Measurements from ENCODE around the gene TET2. TPM values are rescaled to one million over a fixed set of nuclear protein-coding genes. Genes with fewer than 3 reads are reported as not detected.
"Not testable (repeated sequence)": the region's sequence is repeated elsewhere in the genome, so short reads cannot be mapped to it uniquely, and the experiment has no call there.

TET2 gene
- polyA plus RNA-seq, 6 donors from 2014 or later = 8.2 to 34.5 (median 27.7) TPM

DNA sequence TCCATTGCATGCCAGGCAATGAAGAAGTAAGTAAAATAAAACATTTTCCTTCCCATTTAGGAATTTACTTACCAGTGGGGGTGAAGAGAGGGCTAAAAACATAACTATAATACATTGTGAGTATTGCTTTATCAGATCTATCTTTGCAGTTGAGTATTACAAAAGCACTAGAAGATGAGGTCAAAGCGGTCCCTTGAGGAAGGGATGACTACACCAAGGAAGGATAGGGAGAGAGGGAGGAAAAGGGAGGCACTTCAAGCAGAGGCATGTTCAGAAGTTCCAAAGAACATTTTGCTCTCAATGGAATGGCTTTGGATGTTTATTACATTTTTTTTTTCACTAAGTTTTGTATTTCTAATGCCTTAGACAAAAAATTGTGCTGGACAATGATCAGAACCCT, 127.8 kb downstream of the TET2 start:
- no peak overlapping the region for H3K4me3 Mint-ChIP-seq
- no peak for DNase-seq
- H3K36me3 Mint-ChIP-seq = peaks cover 56 to 64% of the 10 kb centered on the region in 2 donors
- no peaks in the 10 kb centered on the region for H3K9me3 Mint-ChIP-seq
- no peaks in the 10 kb centered on the region for H3K4me1 Mint-ChIP-seq
- H3K27me3 Mint-ChIP-seq = no peaks in the 10 kb centered on the region
- peak overlapping the region in 1 of 6 donors; percentile 3 for H3K27ac Mint-ChIP-seq
- no peak for ATAC-seq (ENCODE audit: low read depth in 2 of 2)

DNA sequence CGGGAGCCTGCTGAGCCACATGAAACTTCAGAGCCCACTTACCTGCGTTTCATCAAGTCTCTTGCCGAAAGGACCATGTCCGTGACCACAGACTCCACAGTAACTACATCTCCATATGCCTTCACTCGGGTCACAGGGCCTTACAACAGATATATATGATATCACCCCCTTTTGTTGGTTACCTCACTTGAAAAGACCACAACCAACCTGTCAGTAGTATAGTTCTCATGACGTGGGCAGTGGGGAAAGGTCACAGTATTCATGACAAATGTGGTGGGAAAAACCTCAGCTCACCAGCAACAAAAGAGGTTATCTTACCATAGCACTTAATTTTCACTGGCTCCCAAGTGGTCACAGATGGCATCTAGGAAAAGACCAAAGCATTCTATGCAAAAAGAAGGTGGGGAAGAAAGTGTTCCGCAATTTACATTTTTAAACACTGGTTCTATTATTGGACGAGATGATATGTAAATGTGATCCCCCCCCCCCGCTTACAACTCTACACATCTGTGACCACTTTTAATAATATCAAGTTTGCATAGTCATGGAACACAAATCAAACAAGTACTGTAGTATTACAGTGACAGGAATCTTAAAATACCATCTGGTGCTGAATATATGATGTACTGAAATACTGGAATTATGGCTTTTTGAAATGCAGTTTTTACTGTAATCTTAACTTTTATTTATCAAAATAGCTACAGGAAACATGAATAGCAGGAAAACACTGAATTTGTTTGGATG, 129.9 kb downstream of the TET2 start:
- Mint-ChIP-seq H3K36me3 (peaks cover 41 to 43% of the 10 kb centered on the region in 2 donors), H3K27ac (no peak overlapping the region), H3K9me3 (no peaks in the 10 kb centered on the region), H3K27me3 (no peaks in the 10 kb centered on the region), H3K4me3 (no peak overlapping the region), H3K4me1 (no peaks in the 10 kb centered on the region)
- ATAC-seq (ENCODE audit: low read depth in 2 of 2) = no peak
- no peak for DNase-seq

DNA sequence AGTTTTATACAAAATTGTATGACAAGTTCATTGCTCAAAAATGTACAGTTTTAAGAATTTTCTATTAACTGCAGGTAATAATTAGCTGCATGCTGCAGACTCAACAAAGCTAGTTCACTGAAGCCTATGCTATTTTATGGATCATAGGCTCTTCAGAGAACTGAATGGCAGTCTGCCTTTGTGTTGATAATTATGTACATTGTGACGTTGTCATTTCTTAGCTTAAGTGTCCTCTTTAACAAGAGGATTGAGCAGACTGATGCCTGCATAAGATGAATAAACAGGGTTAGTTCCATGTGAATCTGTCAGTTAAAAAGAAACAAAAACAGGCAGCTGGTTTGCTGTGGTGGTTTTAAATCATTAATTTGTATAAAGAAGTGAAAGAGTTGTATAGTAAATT, 131.0 kb downstream of the TET2 start:
- Mint-ChIP-seq H3K36me3 (peaks cover 32% of the 10 kb centered on the region in 2 donors), H3K27ac (no peak overlapping the region), H3K9me3 (peaks cover 0 to 5% (median 0%) of the 10 kb centered on the region in 7 donors), H3K27me3 (no peaks in the 10 kb centered on the region), H3K4me1 (no peaks in the 10 kb centered on the region), H3K4me3 (no peak overlapping the region)
- DNase-seq (no peak), ATAC-seq (ENCODE audit: low read depth in 2 of 2) (no peak)

DNA sequence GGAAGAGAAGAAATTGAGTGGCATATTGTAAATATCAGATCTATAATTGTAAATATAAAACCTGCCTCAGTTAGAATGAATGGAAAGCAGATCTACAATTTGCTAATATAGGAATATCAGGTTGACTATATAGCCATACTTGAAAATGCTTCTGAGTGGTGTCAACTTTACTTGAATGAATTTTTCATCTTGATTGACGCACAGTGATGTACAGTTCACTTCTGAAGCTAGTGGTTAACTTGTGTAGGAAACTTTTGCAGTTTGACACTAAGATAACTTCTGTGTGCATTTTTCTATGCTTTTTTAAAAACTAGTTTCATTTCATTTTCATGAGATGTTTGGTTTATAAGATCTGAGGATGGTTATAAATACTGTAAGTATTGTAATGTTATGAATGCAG, 132.6 kb downstream of the TET2 start:
- Mint-ChIP-seq H3K27ac (peak overlapping the region in 1 of 6 donors; percentile 69), H3K27me3 (no peaks in the 10 kb centered on the region), H3K36me3 (peaks cover 22 to 23% of the 10 kb centered on the region in 2 donors), H3K9me3 (peaks cover 0 to 5% (median 0%) of the 10 kb centered on the region in 7 donors), H3K4me3 (no peak overlapping the region), H3K4me1 (no peaks in the 10 kb centered on the region)
- ATAC-seq (ENCODE audit: low read depth in 2 of 2) = no peak
- DNase-seq = no peak

DNA sequence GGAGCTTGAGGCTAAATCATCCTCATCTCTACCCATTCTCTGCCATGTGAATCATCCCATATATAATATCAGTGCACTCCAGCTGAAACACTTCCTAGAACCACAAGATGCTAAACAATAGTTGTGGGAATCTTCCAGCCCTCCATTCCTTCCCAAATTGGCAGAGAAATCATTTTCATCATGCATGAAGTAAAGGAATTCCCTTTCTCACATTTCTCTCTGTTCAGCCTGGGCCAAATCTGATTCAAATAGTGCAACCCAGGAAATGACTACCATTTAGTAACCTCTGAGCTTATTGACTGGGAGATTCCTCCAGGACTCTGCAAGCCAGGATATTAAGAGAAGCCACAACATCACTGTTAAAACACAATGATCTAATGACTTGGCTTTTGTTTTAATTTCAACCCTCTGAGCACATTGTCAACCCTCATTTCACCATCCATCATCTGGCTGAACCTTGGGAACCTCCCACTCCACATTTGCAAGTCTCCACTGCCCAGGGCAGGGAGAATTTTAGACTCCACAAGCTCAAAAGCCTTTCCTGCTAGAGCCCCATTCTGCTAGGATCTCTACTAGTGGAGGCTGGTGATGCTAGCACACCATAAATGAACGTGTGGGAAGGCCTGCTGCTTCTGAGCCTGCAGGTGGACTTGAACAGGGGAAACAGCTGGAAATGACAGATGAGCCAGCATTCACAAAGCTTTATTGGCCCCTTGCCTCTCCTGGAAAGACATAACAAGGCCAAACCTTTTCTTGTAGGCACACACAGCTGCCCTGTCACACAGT, 133.9 kb downstream of the TET2 start:
- Mint-ChIP-seq H3K36me3 (peaks cover 10 to 12% of the 10 kb centered on the region in 2 donors), H3K27ac (peak overlapping the region in 2 of 6 donors; percentile 3 to 56), H3K9me3 (peaks cover 0 to 5% (median 0%) of the 10 kb centered on the region in 7 donors), H3K27me3 (no peaks in the 10 kb centered on the region), H3K4me1 (no peaks in the 10 kb centered on the region), H3K4me3 (peak overlapping the region in 1 of 8 donors; percentile 57)
- ATAC-seq (ENCODE audit: low read depth in 2 of 2) (no peak), DNase-seq (no peak)

DNA sequence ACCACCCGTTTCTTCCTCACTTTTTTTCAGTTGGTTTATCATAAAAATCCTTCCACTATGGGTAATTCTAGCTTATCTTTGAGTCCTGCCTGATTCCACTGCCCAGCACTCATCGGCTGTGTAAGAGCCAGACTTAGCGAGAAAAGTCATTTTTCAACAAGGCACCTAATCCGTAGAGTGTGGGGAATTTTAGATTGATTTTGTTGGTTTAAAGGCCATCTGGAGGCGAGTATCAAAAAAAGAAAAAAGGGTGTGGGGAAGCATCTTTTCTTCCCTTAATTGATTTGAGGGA, 134.4 kb downstream of the TET2 start:
- no peak for ATAC-seq (ENCODE audit: low read depth in 2 of 2)
- DNase-seq = no peak
- H3K4me1 Mint-ChIP-seq = no peaks in the 10 kb centered on the region
- H3K36me3 Mint-ChIP-seq = peaks cover 5 to 6% of the 10 kb centered on the region in 2 donors
- H3K27ac Mint-ChIP-seq = peak overlapping the region in 1 of 6 donors; percentile 66
- peaks cover 0 to 5% (median 0%) of the 10 kb centered on the region in 7 donors for H3K9me3 Mint-ChIP-seq
- no peak overlapping the region for H3K4me3 Mint-ChIP-seq
- H3K27me3 Mint-ChIP-seq = no peaks in the 10 kb centered on the region

DNA sequence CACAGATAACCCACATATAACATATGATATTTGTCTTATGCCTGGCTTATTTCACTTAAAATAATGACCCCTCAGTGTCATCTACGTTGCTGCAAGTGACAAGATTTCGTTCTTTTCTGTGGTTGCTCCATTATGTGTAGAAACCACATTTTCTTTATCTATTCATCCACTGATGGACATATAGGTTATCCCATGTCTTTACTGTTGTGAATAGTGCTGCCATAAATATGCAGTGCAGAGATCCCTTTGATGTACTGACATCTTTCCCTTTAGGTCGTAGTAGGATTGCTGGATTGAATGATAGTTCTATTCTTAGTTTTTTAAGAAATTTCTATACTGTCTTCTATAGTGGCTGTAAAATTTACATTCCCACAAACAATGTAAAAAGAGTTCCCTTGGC, 135.8 kb downstream of the TET2 start:
- DNase-seq = no peak
- ATAC-seq (ENCODE audit: low read depth in 2 of 2) = no peak
- Mint-ChIP-seq H3K27me3 (no peaks in the 10 kb centered on the region), H3K36me3 (peaks cover 0 to 5% of the 10 kb centered on the region in 2 donors), H3K4me3 (no peak overlapping the region), H3K4me1 (no peaks in the 10 kb centered on the region), H3K9me3 (peaks cover 5 to 10% (median 8%) of the 10 kb centered on the region in 7 donors), H3K27ac (no peak overlapping the region)

DNA sequence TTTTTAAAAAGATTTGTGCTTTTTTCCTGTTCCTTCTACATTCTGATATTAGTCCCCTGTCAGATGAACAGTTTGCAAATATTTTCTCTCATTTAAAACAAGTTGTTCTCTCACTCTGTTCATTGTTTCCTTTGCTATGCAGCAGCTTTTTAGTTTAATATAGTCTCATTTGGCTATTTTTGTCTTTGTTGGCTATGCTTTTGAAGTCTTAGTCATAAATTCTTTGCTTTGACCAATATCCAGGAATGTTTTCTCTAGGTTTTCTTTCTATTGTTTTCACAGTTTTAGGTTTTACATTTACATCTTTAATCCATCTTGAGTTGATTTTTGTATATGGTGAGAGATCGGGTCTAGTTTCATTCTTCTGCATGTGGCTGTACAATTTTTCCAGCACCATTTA, 136.8 kb downstream of the TET2 start:
- no peak overlapping the region for H3K4me3 Mint-ChIP-seq
- no peak overlapping the region for H3K27ac Mint-ChIP-seq
- no peak for DNase-seq
- peaks cover 0 to 12% of the 10 kb centered on the region in 2 donors for H3K36me3 Mint-ChIP-seq
- no peaks in the 10 kb centered on the region for H3K4me1 Mint-ChIP-seq
- no peak for ATAC-seq (ENCODE audit: low read depth in 2 of 2)
- no peaks in the 10 kb centered on the region for H3K27me3 Mint-ChIP-seq
- H3K9me3 Mint-ChIP-seq = peaks cover 7 to 20% (median 14%) of the 10 kb centered on the region in 7 donors

DNA sequence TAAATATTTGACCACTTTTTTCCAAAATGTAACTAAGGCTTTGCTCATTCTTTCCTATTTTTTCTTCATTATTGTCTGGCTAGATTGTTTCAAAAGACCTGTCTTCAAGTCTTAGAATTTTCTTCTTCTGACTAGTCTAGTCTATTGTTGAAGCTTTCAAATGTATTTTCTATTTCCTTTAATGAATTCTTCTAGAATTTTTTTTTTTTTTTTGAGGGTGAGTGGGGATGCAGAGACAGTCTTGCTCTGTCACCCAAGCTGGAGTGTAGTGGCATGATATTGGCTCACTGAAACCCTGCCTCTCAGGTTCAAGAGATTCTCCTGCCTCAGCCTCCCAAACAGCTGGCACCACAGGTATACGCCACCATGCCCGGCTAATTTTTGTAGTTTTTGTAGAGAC, 141.4 kb downstream of the TET2 start:
- ATAC-seq (ENCODE audit: low read depth in 2 of 2) (no peak), DNase-seq (no peak)
- Mint-ChIP-seq H3K36me3 (peaks cover 4 to 17% of the 10 kb centered on the region in 2 donors), H3K27me3 (no peaks in the 10 kb centered on the region), H3K4me1 (no peaks in the 10 kb centered on the region), H3K27ac (no peak overlapping the region), H3K4me3 (no peak overlapping the region), H3K9me3 (peaks cover 7 to 29% (median 18%) of the 10 kb centered on the region in 7 donors)

DNA sequence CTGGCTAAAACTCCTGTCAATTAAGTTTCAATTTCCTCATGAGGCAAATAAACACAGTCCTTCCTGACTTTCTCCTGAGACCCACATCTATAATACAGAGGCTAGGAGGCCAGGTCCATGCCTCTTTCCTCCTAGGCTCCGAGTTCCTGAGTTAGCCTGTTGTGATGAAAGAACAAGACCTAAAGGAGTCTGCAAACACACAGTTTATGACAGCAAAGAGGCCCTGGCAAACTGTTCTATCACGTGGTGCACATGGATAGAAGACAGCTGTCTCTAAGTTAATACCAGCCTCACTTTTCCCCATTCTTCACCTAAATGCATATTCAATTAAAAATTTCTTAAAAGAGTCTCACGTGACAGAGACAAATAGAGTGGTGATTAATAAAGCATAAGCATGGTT, 145.2 kb downstream of the TET2 start:
- H3K4me1 Mint-ChIP-seq = no peaks in the 10 kb centered on the region
- no peak overlapping the region for H3K4me3 Mint-ChIP-seq
- ATAC-seq (ENCODE audit: low read depth in 2 of 2) (no peak), DNase-seq (no peak)
- H3K36me3 Mint-ChIP-seq = peaks cover 4 to 17% of the 10 kb centered on the region in 2 donors
- H3K27ac Mint-ChIP-seq = no peak overlapping the region
- H3K9me3 Mint-ChIP-seq = peaks cover 5 to 28% (median 17%) of the 10 kb centered on the region in 7 donors
- H3K27me3 Mint-ChIP-seq = no peaks in the 10 kb centered on the region

DNA sequence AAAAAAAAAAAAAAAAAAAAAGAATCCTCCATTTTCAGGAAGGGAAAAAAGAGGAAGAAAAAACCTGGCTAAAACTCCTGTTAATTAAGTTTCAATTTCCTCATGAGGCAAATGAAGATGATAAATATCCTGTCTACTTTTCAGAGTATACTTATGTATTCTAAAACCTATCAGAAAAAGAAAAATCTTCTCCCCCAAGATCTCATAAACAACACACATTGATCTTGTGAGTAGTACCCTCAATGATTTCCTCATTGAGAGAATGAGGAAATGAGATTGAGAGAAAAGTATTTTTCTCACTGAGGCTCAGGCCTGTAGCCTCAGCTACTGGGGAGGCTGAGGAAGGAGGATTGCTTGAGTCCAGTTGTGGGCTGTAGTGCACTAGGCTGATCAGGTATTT, 146.7 kb downstream of the TET2 start:
- ATAC-seq (ENCODE audit: low read depth in 2 of 2) = no peak
- H3K9me3 Mint-ChIP-seq = peaks cover 3 to 17% (median 11%) of the 10 kb centered on the region in 7 donors
- H3K4me3 Mint-ChIP-seq = no peak overlapping the region
- peaks cover 4 to 14% of the 10 kb centered on the region in 2 donors for H3K36me3 Mint-ChIP-seq
- no peak for DNase-seq
- peaks cover 0 to 2% (median 0%) of the 10 kb centered on the region in 3 donors for H3K27me3 Mint-ChIP-seq
- H3K27ac Mint-ChIP-seq = no peak overlapping the region
- H3K4me1 Mint-ChIP-seq = no peaks in the 10 kb centered on the region

DNA sequence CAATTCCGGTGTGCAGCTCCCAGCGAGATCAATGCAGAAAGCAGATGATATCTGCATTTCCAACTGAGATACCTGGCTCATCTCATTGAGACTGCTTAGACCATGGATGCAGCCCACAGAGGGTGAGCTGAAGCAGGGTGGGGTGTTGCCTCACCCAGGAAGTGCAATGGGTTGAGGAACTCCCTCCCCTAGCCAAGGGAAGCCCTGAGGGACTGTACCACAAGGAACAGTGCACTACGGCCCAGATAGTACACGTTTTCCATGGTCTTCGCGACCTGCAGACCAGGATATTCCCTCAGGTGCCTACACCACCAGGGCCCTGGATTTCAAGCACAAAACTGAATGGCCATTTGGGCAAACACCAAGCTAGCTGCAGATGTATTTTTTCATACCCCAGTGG, 150.0 kb downstream of the TET2 start:
- H3K9me3 Mint-ChIP-seq = peaks cover 16 to 34% (median 25%) of the 10 kb centered on the region in 7 donors
- H3K27me3 Mint-ChIP-seq = peaks cover 0 to 6% (median 0%) of the 10 kb centered on the region in 3 donors

DNA sequence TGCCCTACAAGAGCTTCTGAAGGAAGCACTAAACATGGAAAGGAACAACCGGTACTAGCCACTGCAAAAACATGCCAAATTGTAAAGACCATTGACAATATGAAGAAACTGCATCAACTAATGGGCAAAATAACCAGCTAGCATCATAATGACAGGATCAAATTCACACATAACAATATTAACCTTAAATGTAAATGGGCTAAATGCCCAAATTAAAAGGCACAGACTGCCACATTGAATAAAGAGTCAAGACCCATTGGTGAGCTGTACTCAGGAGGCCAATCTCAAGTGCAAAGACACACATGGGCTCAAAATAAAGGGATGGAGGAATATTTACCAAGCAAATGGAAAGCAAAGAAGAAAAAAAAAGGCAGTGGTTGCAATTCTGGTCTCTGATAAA, 152.4 kb downstream of the TET2 start:
- not testable (repeated sequence) for H3K27me3 Mint-ChIP-seq
- H3K9me3 Mint-ChIP-seq = peaks cover 19 to 52% (median 38%) of the 10 kb centered on the region in 7 donors
- H3K36me3 Mint-ChIP-seq = peaks cover 12 to 33% of the 10 kb centered on the region in 2 donors

More for the DNA sequence above, 150.0 kb downstream of the TET2 start:
- DNase-seq = no peak
- Mint-ChIP-seq H3K4me3 (no peak overlapping the region), H3K27ac (no peak overlapping the region), H3K4me1 (no peaks in the 10 kb centered on the region), H3K36me3 (peaks cover 0 to 28% of the 10 kb centered on the region in 2 donors)
- ATAC-seq (ENCODE audit: low read depth in 2 of 2) = no peak

DNA sequence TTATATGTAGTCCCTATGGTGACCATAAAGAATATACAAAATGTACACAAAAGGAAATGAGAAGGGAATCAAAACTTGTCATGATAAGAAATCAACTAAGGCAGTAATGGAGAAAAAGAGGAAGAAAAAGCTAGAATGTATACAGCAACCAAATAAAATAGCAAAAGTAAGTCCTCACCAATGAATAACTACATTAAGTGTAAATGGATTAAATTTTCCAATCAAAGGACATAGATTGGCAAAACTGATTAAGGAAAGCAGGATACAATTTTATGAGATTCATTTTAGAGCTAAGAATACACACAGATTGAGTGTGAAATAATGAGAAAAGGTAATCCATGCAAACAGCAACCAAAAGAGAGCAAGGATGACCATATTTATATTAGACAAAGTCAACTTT, 157.4 kb downstream of the TET2 start:
- Mint-ChIP-seq H3K36me3 (peaks cover 13 to 24% of the 10 kb centered on the region in 2 donors), H3K4me1 (peaks cover 3 to 7% (median 5%) of the 10 kb centered on the region in 3 donors), H3K27ac (no peak overlapping the region), H3K9me3 (peaks cover 16 to 66% (median 35%) of the 10 kb centered on the region in 7 donors), H3K4me3 (no peak overlapping the region), H3K27me3 (no peaks in the 10 kb centered on the region)
- ATAC-seq (ENCODE audit: low read depth in 2 of 2) (no peak), DNase-seq (no peak)

More for the DNA sequence above, 152.4 kb downstream of the TET2 start:
- H3K4me3 Mint-ChIP-seq; DNase-seq; ATAC-seq (ENCODE audit: low read depth in 2 of 2); H3K4me1 Mint-ChIP-seq; H3K27ac Mint-ChIP-seq: not testable (repeated sequence)

Data from naive B cell (primary cell).